SK-N-SH (cell line): ENCODE data around the gene DHX15. TPM values are rescaled to one million over a fixed set of nuclear protein-coding genes. Genes with fewer than 3 reads are reported as not detected.

Source experiments
- CTCF ChIA-PET: fragments of 300-600, 350-600 bp; formaldehyde crosslinking; extraction: SDS; loops from one replicate; lab custom pipeline; 2021; lab: Yijun Ruan, JAX
- POLR2A ChIA-PET: fragments of 350-600 bp; sonication (Branson Sonifier 250); formaldehyde crosslinking; extraction: SDS; loops from one replicate; lab custom pipeline; 2020; ENCODE audit warnings: antibody characterized with exemption, inconsistent platforms; lab: Yijun Ruan, JAX
- DNase-seq: peaks from one replicate; pipeline ENCODE4 v3.0.0; 2012
- H2AFZ ChIP-seq: fragments of 200-600 bp; sonication (generic); 2 replicates; pipeline ENCODE4 v1.8.1; 2016; ENCODE audit warnings: antibody characterized with exemption, mild to moderate bottlenecking, low read depth
- H3F3A ChIP-seq: fragments of 200-600 bp; sonication (generic); replicated peaks from 2 replicates; pipeline ENCODE3; 2016; ENCODE audit warnings: antibody characterized with exemption, mild to moderate bottlenecking; ENCODE audit not compliant: insufficient read depth
- H3K27ac ChIP-seq, 2 experiments: fragments of 200-500 bp in 1 of 2; fragments of 200-600 bp in 1 of 2; sonication (Bioruptor generic) in 1 of 2; sonication (generic), shearing (Covaris generic) in 1 of 2; 2 replicates each; pipeline versions ENCODE4 v1.5.1 to v1.6.1; 2014 to 2016; ENCODE audit warnings: low read depth in 2 of 2, inconsistent platforms in 1 of 2, low read length in 1 of 2, mild to moderate bottlenecking in 1 of 2, mixed read lengths in 1 of 2
- H3K27me3 ChIP-seq: fragments of 200-600 bp; sonication (generic), shearing (Covaris generic); 2 replicates; pipeline ENCODE4 v1.6.1; 2016; ENCODE audit warnings: mixed run types; ENCODE audit not compliant: insufficient read depth
- H3K36me3 ChIP-seq, 2 experiments: fragments of 200-500 bp in 1 of 2; fragments of 200-600 bp in 1 of 2; sonication (Bioruptor generic) in 1 of 2; sonication (generic) in 1 of 2; replicated peaks in 1 of 2; 2 replicates each; pipeline versions ENCODE3 to v1.5.1; 2014 to 2016; ENCODE audit warnings: low read length in 1 of 2, mild to moderate bottlenecking in 1 of 2; ENCODE audit not compliant: insufficient read depth in 2 of 2, control insufficient read depth in 1 of 2
- H3K4me1 ChIP-seq, 2 experiments: fragments of 200-500 bp in 1 of 2; fragments of 200-600 bp in 1 of 2; sonication (Bioruptor generic) in 1 of 2; sonication (generic), shearing (Covaris generic) in 1 of 2; 2 replicates each; pipeline versions ENCODE4 v1.5.1 to v1.6.1; 2014 to 2016; ENCODE audit warnings: low read depth in 1 of 2, low read length in 1 of 2, mixed run types in 1 of 2; ENCODE audit not compliant: insufficient read depth in 2 of 2, control insufficient read depth in 1 of 2
- H3K4me2 ChIP-seq: fragments of 200-600 bp; sonication (generic), shearing (Covaris generic); 2 replicates; pipeline ENCODE4 v1.6.1; 2017; ENCODE audit warnings: mixed run types
- H3K4me3 ChIP-seq, 2 experiments: fragments of 200-500 bp in 1 of 2; fragments of 200-600 bp in 1 of 2; sonication (Bioruptor generic) in 1 of 2; sonication (generic), shearing (Covaris generic) in 1 of 2; 2 replicates each; pipeline versions ENCODE4 v1.5.1 to v1.8.1; 2014 to 2016; ENCODE audit warnings: low read depth in 2 of 2, inconsistent platforms in 1 of 2, low read length in 1 of 2, mild to moderate bottlenecking in 1 of 2, mixed read lengths in 1 of 2, moderate library complexity in 1 of 2
- H3K79me2 ChIP-seq: fragments of 200-600 bp; sonication (generic); 2 replicates; pipeline ENCODE4 v1.8.1; 2017; ENCODE audit warnings: mild to moderate bottlenecking; ENCODE audit not compliant: insufficient read depth
- H3K9ac ChIP-seq: fragments of 200-600 bp; sonication (generic); 2 replicates; pipeline ENCODE4 v1.6.1; 2017; ENCODE audit warnings: mixed run types
- H3K9me2 ChIP-seq: fragments of 200-600 bp; sonication (generic); 2 replicates; pipeline ENCODE4 v1.6.1; 2017; ENCODE audit warnings: mixed run types
- H3K9me3 ChIP-seq: fragments of 200-600 bp; sonication (generic); 2 replicates; pipeline ENCODE4 v1.6.1; 2017; ENCODE audit warnings: mixed run types, mild to moderate bottlenecking, moderate library complexity
- H4K20me1 ChIP-seq: fragments of 200-600 bp; sonication (generic); 2 replicates; pipeline ENCODE4 v1.6.1; 2017; ENCODE audit warnings: mild to moderate bottlenecking, mixed run types; ENCODE audit not compliant: insufficient read depth
- CHD2 ChIP-seq: fragments of 150-350 bp; IDR thresholded peaks from 2 replicates; pipeline ENCODE4 v1.6.1; 2018; ENCODE audit warnings: low read length; ENCODE audit not compliant: partially characterized antibody
- CTCF ChIP-seq: fragments of 200-600 bp; sonication (generic); IDR thresholded peaks from 2 replicates; pipeline ENCODE4 v1.6.1; 2017; ENCODE audit warnings: antibody characterized with exemption, mild to moderate bottlenecking, moderate library complexity
- ELF1 ChIP-seq: IDR thresholded peaks from 2 replicates; pipeline ENCODE4 v1.4.0; 2012
- EZH2phosphoT487 ChIP-seq: fragments of 200-600 bp; sonication (generic); IDR thresholded peaks from 2 replicates; pipeline ENCODE4 v1.6.1; 2017; ENCODE audit warnings: low read depth, mixed run types, mild to moderate bottlenecking, antibody characterized with exemption, moderate library complexity, borderline replicate concordance
- FOXJ3 ChIP-seq: sonication (generic); formaldehyde crosslinking; IDR thresholded peaks from 2 replicates; pipeline ENCODE4 v1.5.1; 2020; ENCODE audit warnings: mild to moderate bottlenecking, missing genetic modification reagents
- GABPA ChIP-seq: IDR thresholded peaks from 2 replicates; pipeline ENCODE4 v1.4.0; 2012; ENCODE audit warnings: low read depth, mild to moderate bottlenecking
- JUND ChIP-seq: IDR thresholded peaks from 2 replicates; pipeline ENCODE4 v1.4.0; 2012
- MEF2A ChIP-seq: IDR thresholded peaks from 2 replicates; pipeline ENCODE4 v1.4.0; 2012; ENCODE audit warnings: low read depth, borderline replicate concordance
- MXI1 ChIP-seq: IDR thresholded peaks from 2 replicates; pipeline ENCODE4 v1.6.1; 2012; ENCODE audit warnings: mild to moderate bottlenecking, low read depth, low read length, improper control_type of control experiment
- NRF1 ChIP-seq: IDR thresholded peaks from 2 replicates; pipeline ENCODE4 v1.6.1; 2012; ENCODE audit warnings: low read depth, mild to moderate bottlenecking, low read length
- POLR2AphosphoS5 ChIP-seq: IDR thresholded peaks from 2 replicates; pipeline ENCODE4 v1.6.1; 2012; ENCODE audit warnings: low read depth, low read length
- RAD21 ChIP-seq: IDR thresholded peaks from 2 replicates; pipeline ENCODE4 v1.6.1; 2012; ENCODE audit warnings: mild to moderate bottlenecking, low read length
- REST ChIP-seq: IDR thresholded peaks from 2 replicates; pipeline ENCODE4 v1.6.1; 2012; ENCODE audit warnings: mild to moderate bottlenecking, low read depth, low read length, moderate library complexity
- RXRA ChIP-seq: IDR thresholded peaks from 2 replicates; pipeline ENCODE4 v1.4.0; 2012; ENCODE audit warnings: low read depth, mild to moderate bottlenecking, borderline replicate concordance
- SIN3A ChIP-seq: IDR thresholded peaks from 2 replicates; pipeline ENCODE4 v1.6.1; 2012; ENCODE audit warnings: low read depth, mild to moderate bottlenecking, low read length, moderate library complexity, borderline replicate concordance
- SMC3 ChIP-seq: IDR thresholded peaks from 2 replicates; pipeline ENCODE4 v1.6.1; 2012; ENCODE audit warnings: low read depth, low read length, improper control_type of control experiment
- TAF1 ChIP-seq: IDR thresholded peaks from 2 replicates; pipeline ENCODE4 v1.6.1; 2012; ENCODE audit warnings: low read depth, mild to moderate bottlenecking, low read length, moderate library complexity, borderline replicate concordance
- USF1 ChIP-seq: IDR thresholded peaks from 2 replicates; pipeline ENCODE4 v1.4.0; 2012; ENCODE audit warnings: low read depth, borderline replicate concordance
- YY1 ChIP-seq: IDR thresholded peaks from 2 replicates; pipeline ENCODE4 v1.4.0; 2012; ENCODE audit warnings: low read depth, mild to moderate bottlenecking
- ZBTB33 ChIP-seq: IDR thresholded peaks from 2 replicates; pipeline ENCODE4 v1.4.0; 2012; ENCODE audit warnings: low read depth, borderline replicate concordance
- WGBS: methylation state at CpG from one replicate; pipeline ENCODE4 v1.1.6; 2017; ENCODE audit warnings: low lambda C conversion rate; 5-methylcytosine and 5-hydroxymethylcytosine counted together
- polyA plus RNA-seq, 3 experiments: library from polyadenylated mRNA; depleted of rRNA; stranded (reverse); fragments of >200 nt; gene quantifications; 2 replicates each; pipeline ENCODE4 v1.2.3, GENCODE V29; 2012
- TF ChIP-seq, protein P1 (sequence below): IDR thresholded peaks from 2 replicates; pipeline ENCODE4 v1.4.0; 2012; ENCODE audit warnings: low read depth

DHX15 gene
- 63.3 and 81.9 TPM in 2 replicates for polyA plus RNA-seq (2012; rRNA removed)
- 71.2 and 74.6 TPM in 2 replicates for polyA plus RNA-seq (2012; cell fraction: cytosol; rRNA removed)
- polyA plus RNA-seq (2012; cell fraction: nucleus; rRNA removed): 75.7 and 172 TPM in 2 replicates

DNA sequence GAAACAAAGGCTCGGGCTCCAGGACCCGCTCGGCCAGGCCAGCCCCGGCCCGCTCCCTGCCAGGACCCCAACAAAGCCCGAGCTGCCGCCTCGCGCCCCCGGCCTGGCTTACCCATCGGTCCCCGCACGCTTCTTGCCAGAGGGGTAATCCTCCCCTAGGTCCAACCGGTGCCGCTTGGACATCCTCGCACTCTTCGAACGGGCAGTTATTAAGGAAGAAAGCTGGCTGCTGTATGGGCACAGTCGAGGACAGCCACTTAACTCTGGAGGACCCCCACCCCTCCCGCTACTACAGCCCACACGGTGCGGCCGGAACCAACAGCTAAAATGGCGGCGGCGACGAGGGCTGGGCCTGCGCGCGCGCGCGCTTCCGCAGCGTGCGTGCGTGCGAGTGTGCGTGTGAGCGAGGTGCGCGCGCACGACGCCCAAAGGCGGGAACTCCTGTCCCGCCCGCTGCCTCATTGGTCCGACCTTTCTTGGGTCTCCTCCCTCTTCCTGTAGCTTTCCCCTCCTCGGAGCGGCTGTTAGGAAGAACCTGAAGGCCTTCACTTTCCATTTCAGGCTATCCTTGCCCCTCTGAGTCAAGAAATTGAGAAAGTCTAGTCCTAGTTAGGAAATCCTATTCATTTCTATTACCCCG lies at the start of gene DHX15:
TSS of gene DHX15 (minus strand) at position 344 of the 640 bp plus-strand sequence. CDS start at position 183, 161 bp downstream.
- 3% methylated on average over 6 of the region's 52 CpGs for WGBS
- H3K9me3 ChIP-seq: no peaks in the 10 kb centered on the region
- H4K20me1 ChIP-seq: peaks cover 42% of the 10 kb centered on the region
- peak within 1 kb of the TSS; percentile 91 to 92 for H3K27ac ChIP-seq
- peak within 1 kb of the TSS; percentile 99 for H3K9ac ChIP-seq
- no peaks in the 10 kb centered on the region for H3F3A ChIP-seq
- ChIA-PET CTCF (interaction anchor here (0.6 to 1.2 kb wide), 5 partner anchors 8 to 96 kb away, joined by 3 to 6 read pairs (median 4); no protein-coding TSS in a partner anchor), POLR2A (interaction anchor here (0.5 to 1.4 kb wide), 4 partner anchors 8 to 30 kb away, joined by 3 to 8 read pairs (median 4); no protein-coding TSS in a partner anchor)
- TF ChIP-seq CHD2 (peak; percentile 47), YY1 (peak; percentile 93), POLR2AphosphoS5 (peak; percentile 90), ELF1 (peak; percentile 61), SMC3 (no peak), NRF1 (peak; percentile 83), SIN3A (no peak), JUND (no peak), RXRA (no peak), GABPA (peak; percentile 69), ZBTB33 (no peak), TAF1 (peak; percentile 75), MXI1 (peak; percentile 78), EZH2phosphoT487 (no peak), MEF2A (no peak), REST (no peak), RAD21 (no peak), FOXJ3 (CRISPR knock-in tag) (no peak), CTCF (0 out of 2 replicates have a peak, but pooled peaks have one; percentile 10), USF1 (no peak)
- TF ChIP-seq, protein P1, sequence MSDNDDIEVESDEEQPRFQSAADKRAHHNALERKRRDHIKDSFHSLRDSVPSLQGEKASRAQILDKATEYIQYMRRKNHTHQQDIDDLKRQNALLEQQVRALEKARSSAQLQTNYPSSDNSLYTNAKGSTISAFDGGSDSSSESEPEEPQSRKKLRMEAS: peak; percentile 77; the same call in 1 of the 2 replicates
- peak within 1 kb of the TSS; percentile 99 for H2AFZ ChIP-seq
- H3K4me2 ChIP-seq: peak within 1 kb of the TSS; percentile 79
- no peaks in the 10 kb centered on the region for H3K9me2 ChIP-seq
- peaks cover 8 to 11% of the 10 kb centered on the region in 2 experiments; a peak in 2 of 4 replicates for H3K4me1 ChIP-seq
- no peaks in the 10 kb centered on the region for H3K27me3 ChIP-seq
- H3K36me3 ChIP-seq: peaks cover 3% of the 10 kb centered on the region in 2 experiments
- H3K79me2 ChIP-seq: peaks cover 50% of the 10 kb centered on the region
- H3K4me3 ChIP-seq: peak within 1 kb of the TSS; percentile 74 to 93
- DNase-seq: peak; percentile 93
